ENCODE results near the gene TMEFF2.
"Not testable (repeated sequence)": the region's sequence is repeated elsewhere in the genome, so short reads cannot be mapped to it uniquely, and the experiment has no call there.

The TMEFF2 gene

GRCh38 chr2:191927319-191927867 is 267.3 kb downstream of the TMEFF2 start:
- no peak for DNase-seq

GRCh38 chr2:191926671-191927070 is 268.1 kb downstream of the TMEFF2 start:
- no peak for DNase-seq

GRCh38 chr2:191923652-191923997 is 271.1 kb downstream of the TMEFF2 start:
- no peak for DNase-seq

- DNase-seq = no peak
These were observed 271.7 kb downstream of the TMEFF2 start for GRCh38 chr2:191922736-191923651.

GRCh38 chr2:191921650-191922049 is 273.1 kb downstream of the TMEFF2 start:
- DNase-seq = not testable (repeated sequence)

- DNase-seq = no peak
These were observed 274.2 kb downstream of the TMEFF2 start for GRCh38 chr2:191920502-191920901.

DNA sequence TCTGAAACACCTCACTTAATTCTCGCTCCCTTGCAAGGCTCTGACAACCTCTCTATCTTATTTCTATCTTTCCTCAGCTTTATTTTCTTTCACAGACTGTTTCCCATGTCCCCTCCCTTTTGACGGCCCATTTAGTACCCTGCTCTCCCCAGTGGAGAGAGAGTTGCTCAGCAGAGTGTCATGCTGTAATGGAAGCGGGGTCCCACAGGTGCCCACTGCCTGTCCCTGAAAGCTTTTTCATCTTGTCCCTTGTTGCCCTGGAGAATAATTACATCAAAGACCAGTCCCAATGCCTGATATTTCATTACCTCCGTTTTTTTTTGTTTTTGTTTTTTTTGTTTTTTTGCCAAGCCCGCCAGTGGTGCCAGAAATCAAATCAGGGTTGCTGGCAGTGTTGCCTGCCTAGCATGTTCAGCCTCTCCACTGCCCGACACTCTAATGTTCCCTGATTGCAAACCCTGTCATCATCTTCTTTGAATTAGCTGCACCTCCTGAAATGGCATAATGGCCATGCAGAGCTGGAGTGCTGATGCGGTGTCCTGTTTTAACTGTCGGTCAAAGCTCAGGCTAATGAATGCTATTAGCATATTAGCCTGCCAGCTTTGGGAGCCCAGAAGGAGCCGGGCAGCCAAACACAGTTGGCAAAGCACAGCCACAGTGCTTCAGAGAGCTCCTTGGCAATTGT is 276.6 kb downstream of the TMEFF2 start:
- DNase-seq = no peak

DNA sequence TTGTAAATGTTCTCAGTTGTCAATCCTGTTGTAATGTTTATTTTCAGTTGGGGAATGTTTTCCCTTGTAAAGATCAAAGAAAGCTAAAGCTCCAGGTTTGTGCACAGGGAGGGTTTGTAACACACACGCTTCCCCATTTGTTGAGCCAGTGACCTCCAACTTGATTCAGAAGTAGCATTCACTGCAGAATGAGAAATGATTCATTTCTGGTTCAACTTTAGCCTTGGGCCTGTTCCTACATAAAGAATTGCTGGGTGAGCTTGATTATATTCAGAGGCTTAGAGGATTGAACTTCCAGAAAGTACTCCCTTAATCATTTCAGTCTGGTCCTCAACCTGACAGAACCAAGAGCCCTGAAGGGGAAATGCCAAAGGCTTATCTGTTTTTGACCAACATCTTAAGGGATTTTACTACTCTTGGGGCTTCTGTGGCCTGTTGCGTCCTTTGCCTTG is 277.3 kb downstream of the TMEFF2 start:
- no peak for DNase-seq

DNA sequence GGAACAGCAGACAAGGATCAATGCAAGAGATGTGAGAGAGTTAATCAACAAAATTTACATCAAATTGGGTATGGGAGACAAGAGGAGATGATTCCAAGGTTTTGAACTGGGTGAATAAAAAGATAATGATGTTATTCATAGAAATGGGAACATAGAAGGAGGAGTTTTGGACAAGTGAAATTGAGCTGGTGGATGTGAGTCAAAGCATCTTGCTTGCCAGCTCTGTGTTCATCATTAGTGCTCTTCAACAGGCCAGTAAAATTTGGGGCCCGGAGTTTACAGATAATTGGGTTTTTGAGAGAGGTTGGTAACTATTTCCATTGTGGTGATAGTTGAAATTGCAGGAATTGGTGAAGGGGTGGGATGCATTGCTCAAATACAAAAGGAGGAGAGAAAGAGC is 277.9 kb downstream of the TMEFF2 start:
- no peak for DNase-seq

GRCh38 chr2:191915750-191916149 is 279.0 kb downstream of the TMEFF2 start:
- no peak for DNase-seq

GRCh38 chr2:191913796-191914195 is 280.9 kb downstream of the TMEFF2 start:
- DNase-seq = no peak

DNA sequence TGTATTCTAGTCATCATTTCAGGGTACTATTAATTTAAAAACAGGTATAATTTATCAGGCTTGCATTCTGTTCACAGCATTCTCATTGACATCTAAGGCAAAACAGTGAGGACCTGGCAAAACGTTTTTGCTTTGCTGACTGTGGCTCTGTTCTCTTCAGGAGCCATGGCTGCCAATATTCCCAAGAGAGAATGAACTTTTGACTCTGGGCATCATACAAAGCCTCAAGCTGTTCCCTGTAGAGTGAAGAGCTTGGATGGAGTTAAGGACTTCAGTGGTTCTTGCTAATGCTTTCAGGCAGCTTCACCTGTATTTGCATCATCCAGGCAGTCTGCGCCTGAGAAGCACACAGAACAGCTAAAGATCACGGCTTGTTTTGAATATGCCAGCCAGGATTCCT is 282.0 kb downstream of the TMEFF2 start:
- DNase-seq = no peak

DNA sequence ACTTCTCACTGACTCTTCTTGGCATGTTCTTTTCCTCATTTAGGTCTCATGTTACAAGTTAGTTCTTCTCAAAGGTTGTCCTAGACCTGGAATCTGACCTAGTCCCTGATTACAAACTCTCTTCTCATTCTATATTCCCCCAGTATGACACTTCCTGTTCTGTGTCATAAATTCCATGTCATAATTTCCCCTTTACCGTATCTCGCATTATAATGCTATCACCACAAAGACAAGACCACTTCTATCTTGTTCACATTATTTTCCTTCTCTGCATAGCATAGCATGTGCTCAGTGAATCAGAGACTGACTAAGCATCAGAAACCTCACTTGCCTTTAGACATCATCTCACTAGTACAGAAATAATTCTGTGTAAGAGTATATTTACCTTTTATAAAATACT is 284.2 kb downstream of the TMEFF2 start:
- DNase-seq = no peak

DNA sequence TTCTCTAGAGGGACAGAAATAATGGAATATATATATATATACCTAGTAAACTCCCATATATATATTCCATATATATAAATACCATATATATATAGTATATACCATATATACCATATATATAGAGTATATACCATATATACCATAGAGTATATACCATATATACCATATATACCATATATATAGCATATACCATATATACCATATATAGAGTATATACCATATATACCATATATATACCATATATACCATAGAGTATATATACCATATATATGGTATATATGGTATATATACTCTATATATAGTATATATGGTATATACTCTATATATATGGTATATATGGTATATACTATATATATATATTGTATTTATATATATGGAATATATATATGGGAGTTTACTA is 285.9 kb downstream of the TMEFF2 start:
- DNase-seq = no peak

DNA sequence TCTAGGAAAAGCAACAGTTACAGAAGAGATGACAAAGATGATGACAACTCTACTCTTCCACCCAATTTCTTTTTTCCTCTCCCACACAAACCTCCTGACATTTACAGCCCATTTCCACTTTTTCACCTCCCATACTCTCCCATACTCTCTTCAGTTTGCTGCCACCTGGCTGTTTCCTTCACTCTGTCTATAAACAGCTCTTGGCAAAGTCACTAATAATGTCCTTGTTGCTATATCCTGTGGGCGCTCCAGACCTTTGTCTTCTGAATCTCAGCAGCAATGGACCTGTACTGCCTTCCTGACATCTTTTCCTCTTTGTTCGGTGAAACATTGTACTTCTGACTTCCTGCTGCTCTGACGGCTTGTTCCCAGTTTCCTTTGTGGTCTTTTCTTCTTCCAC is 287.2 kb downstream of the TMEFF2 start:
- DNase-seq = no peak

- no peak for DNase-seq
These were observed 287.6 kb downstream of the TMEFF2 start for GRCh38 chr2:191907091-191907490.

DNA sequence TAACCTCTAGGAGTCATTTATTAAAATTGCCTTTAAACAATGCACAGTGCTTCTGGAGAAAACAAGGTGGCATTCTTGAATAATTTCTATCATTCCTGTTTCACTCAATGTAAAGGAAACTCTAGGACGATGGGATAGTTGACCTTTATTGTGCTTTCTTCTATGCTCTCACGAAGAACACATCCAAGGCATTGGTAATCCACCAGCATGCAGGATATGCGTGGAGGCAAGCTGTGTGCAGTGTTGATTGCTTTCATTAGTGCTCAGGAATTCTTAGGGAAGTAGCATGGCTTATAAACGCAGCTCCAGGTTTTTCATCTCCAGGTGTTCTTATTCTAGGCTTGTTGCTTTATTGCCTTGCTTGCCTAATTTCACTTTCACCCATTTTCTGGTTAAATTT is 289.4 kb downstream of the TMEFF2 start:
- no peak for DNase-seq

- no peak for DNase-seq
These were observed 293.7 kb downstream of the TMEFF2 start for GRCh38 chr2:191901031-191901430.

GRCh38 chr2:191899410-191899809 is 295.3 kb downstream of the TMEFF2 start:
- no peak for DNase-seq

Data from NCI-H187 treated with DMSO at 0.1 percent for 48 hours (cell line).